PC-9 (cell line): ENCODE measurements around the gene ME1. TPM values are rescaled to one million over a fixed set of nuclear protein-coding genes. Genes with fewer than 3 reads are reported as not detected.
A peak's percentile ranks its signal among the peaks of the same experiment; 100 is the strongest.

Experiments used
- BruUV-seq: library from RNA; stranded (reverse); fragments of 400-500 nt; replicated peaks from 2 replicates; lab custom pipeline; 2021; lab: Mats Ljungman, UMichigan
- CTCF ChIA-PET: fragments of 300-600 bp; sonication (Branson Sonifier 250); formaldehyde crosslinking; loops from one replicate; lab custom pipeline; 2022; ENCODE audit warnings: antibody characterized with exemption; lab: Charles Lee
- POLR2A ChIA-PET: fragments of 300-600 bp; sonication (Branson Sonifier 250); formaldehyde crosslinking; loops from one replicate; lab custom pipeline; 2022; ENCODE audit warnings: antibody characterized with exemption; ENCODE audit not compliant: unreplicated experiment; lab: Charles Lee
- DNase-seq, 2 experiments: peaks; one replicate each; pipeline versions ENCODE4 v3.0.0 to v3.0.0-alpha.2; 2015 to 2022; ENCODE audit warnings: mixed read lengths in 1 of 2
- H2AFZ ChIP-seq: fragments of 200-600 bp; sonication (generic); 2 replicates; pipeline ENCODE4 v1.8.1; 2017; ENCODE audit warnings: antibody characterized with exemption
- H3F3A ChIP-seq: fragments of 200-600 bp; sonication (generic); 2 replicates; pipeline ENCODE4 v1.8.1; 2017; ENCODE audit warnings: antibody characterized with exemption, mild to moderate bottlenecking, low read depth; ENCODE audit not compliant: insufficient read depth
- H3K27ac ChIP-seq: fragments of 200-600 bp; sonication (generic); 2 replicates; pipeline ENCODE4 v1.6.1; 2016; ENCODE audit warnings: mixed run types
- H3K27me3 ChIP-seq: fragments of 200-600 bp; sonication (generic); 2 replicates; pipeline ENCODE4 v1.6.1; 2016; ENCODE audit warnings: low read depth, mixed run types; ENCODE audit not compliant: insufficient read depth
- H3K36me3 ChIP-seq: fragments of 200-600 bp; sonication (generic); 2 replicates; pipeline ENCODE4 v1.6.1; 2016; ENCODE audit warnings: low read depth, mixed run types
- H3K4me1 ChIP-seq: fragments of 200-600 bp; sonication (generic); replicated peaks from 2 replicates; pipeline ENCODE4 v1.6.1; 2016; ENCODE audit warnings: mixed run types; ENCODE audit not compliant: insufficient read depth
- H3K4me2 ChIP-seq: fragments of 200-600 bp; sonication (generic); 2 replicates; pipeline ENCODE4 v1.6.1; 2017; ENCODE audit warnings: mixed run types
- H3K4me3 ChIP-seq: fragments of 200-600 bp; sonication (generic); 2 replicates; pipeline ENCODE4 v1.6.1; 2016; ENCODE audit warnings: mixed run types
- H3K79me2 ChIP-seq: fragments of 200-600 bp; sonication (generic); 2 replicates; pipeline ENCODE4 v1.6.1; 2017; ENCODE audit warnings: low read depth, mixed run types
- H3K9me2 ChIP-seq: fragments of 200-600 bp; sonication (generic); 2 replicates; pipeline ENCODE4 v1.8.1; 2017; ENCODE audit warnings: mild to moderate bottlenecking; ENCODE audit not compliant: insufficient read depth
- H3K9me3 ChIP-seq: fragments of 200-600 bp; sonication (generic); 2 replicates; pipeline ENCODE4 v1.8.1; 2016; ENCODE audit warnings: low read depth; ENCODE audit not compliant: insufficient read depth
- H4K20me1 ChIP-seq: fragments of 200-600 bp; sonication (generic); 2 replicates; pipeline ENCODE4 v1.8.1; 2017; ENCODE audit not compliant: insufficient read depth
- CTCF ChIP-seq: fragments of 200-600 bp; sonication (generic); conservative IDR thresholded peaks from 2 replicates; pipeline ENCODE4 v1.6.1; 2017; ENCODE audit warnings: mixed run types, antibody characterized with exemption, mild to moderate bottlenecking, moderate library complexity
- EZH2 ChIP-seq: fragments of 200-600 bp; sonication (generic); IDR thresholded peaks from 2 replicates; pipeline ENCODE4 v1.8.0; 2017; ENCODE audit warnings: antibody characterized with exemption, low read depth
- intact Hi-C: fragments of 100-400 bp; cut with micrococcal nuclease; formaldehyde crosslinking; loops from one replicate; pipeline ENCODE4 v1.10.0; 2022; ENCODE audit not compliant: unreplicated experiment
- total RNA-seq: library from RNA; stranded (reverse); gene quantifications from 2 replicates; pipeline ENCODE4 v1.2.3, GENCODE V29; 2021

The ME1 gene
- total RNA-seq, 1 experiment from 2014 or later: 111 TPM

GRCh38 chr6:83198486-83199172 is 232.2 kb downstream of the ME1 start:
- ChIA-PET CTCF (no interaction called here), POLR2A (interaction anchor here (0.6 kb wide), 1 partner anchor 150 kb away, joined by 15 read pairs; no protein-coding TSS in a partner anchor)
- Histone ChIP-seq H3K4me2 (no peak overlapping the region), H3K4me3 (no peak overlapping the region), H3K4me1 (no peaks in the 10 kb centered on the region; the same call in 1 of the 2 replicates), H3K9me3 (no peaks in the 10 kb centered on the region), H2AFZ (no peak overlapping the region), H3K36me3 (no peaks in the 10 kb centered on the region), H3F3A (no peaks in the 10 kb centered on the region), H3K27ac (no peak overlapping the region), H3K27me3 (no peaks in the 10 kb centered on the region), H3K9me2 (no peaks in the 10 kb centered on the region), H4K20me1 (no peaks in the 10 kb centered on the region), H3K79me2 (no peaks in the 10 kb centered on the region)
- intact Hi-C loops: loop anchor here (10.0 kb wide), 1 partner anchor 954 kb away; the partner anchor contains the start of gene IBTK
- TF ChIP-seq CTCF (no peak), EZH2 (no peak)
- DNase-seq: no peak
- BruUV-seq: no TSS peak

- no peak for TF ChIP-seq CTCF
- TF ChIP-seq EZH2: no peak
- BruUV-seq: TSS peak; percentile 45
- peak overlapping the region; percentile 94 for H2AFZ ChIP-seq
- peaks cover 3% of the 10 kb centered on the region; the same call in 1 of the 2 replicates for H3K4me1 ChIP-seq
- peak overlapping the region; percentile 77 for H3K4me3 ChIP-seq
- DNase-seq: peak in 1 of 2 experiments; percentile 53
- peaks cover 9% of the 10 kb centered on the region for H3K79me2 ChIP-seq
- intact Hi-C loops: loop anchor here (5.0 to 10.0 kb wide), 2 partner anchors 127 to 949 kb away; partner anchors contain the start of genes DOP1A, IBTK and UBE3D
- no peaks in the 10 kb centered on the region for H4K20me1 ChIP-seq
- H3K36me3 ChIP-seq: no peaks in the 10 kb centered on the region
- no peaks in the 10 kb centered on the region for H3K9me3 ChIP-seq
- H3K27ac ChIP-seq: no peak overlapping the region
- no peaks in the 10 kb centered on the region for H3K27me3 ChIP-seq
- ChIA-PET CTCF (interaction anchor here (0.6 to 1.0 kb wide), 2 partner anchors 51 to 126 kb away, joined by 3 read pairs; partner anchors contain the start of gene DOP1A), POLR2A (no interaction called here)
- H3K9me2 ChIP-seq: no peaks in the 10 kb centered on the region
- no peaks in the 10 kb centered on the region for H3F3A ChIP-seq
- H3K4me2 ChIP-seq: peak overlapping the region; percentile 86
Observed at GRCh38 chr6:83193747-83194566, 236.9 kb downstream of the ME1 start.
